H9 (cell line): ENCODE measurements around the gene GLT6D1. TPM values are rescaled to one million over a fixed set of nuclear protein-coding genes. Genes with fewer than 3 reads are reported as not detected.

ENCODE experiments used
- DNase-seq: peaks from one replicate; pipeline ENCODE4 v3.0.0-alpha.2; 2017
- H2AFZ ChIP-seq: one replicate; pipeline ENCODE4 v1.6.1; 2013; ENCODE audit warnings: mild to moderate bottlenecking, low read length, control low read depth, moderate library complexity
- H2AK5ac ChIP-seq: 2 replicates; pipeline ENCODE4 v1.6.1; 2013; ENCODE audit warnings: low read length, control low read depth, mixed read lengths; ENCODE audit not compliant: insufficient read length
- H2BK120ac ChIP-seq: one replicate; pipeline ENCODE4 v1.6.1; 2013; ENCODE audit warnings: low read depth, mild to moderate bottlenecking, low read length, control low read depth, inconsistent platforms; ENCODE audit not compliant: poor library complexity, severe bottlenecking
- H2BK12ac ChIP-seq: 2 replicates; pipeline ENCODE4 v1.6.1; 2013; ENCODE audit warnings: low read length, control low read depth, mixed read lengths, low read depth; ENCODE audit not compliant: insufficient read length
- H2BK15ac ChIP-seq: 2 replicates; pipeline ENCODE4 v1.6.1; 2013; ENCODE audit warnings: low read depth, low read length, control low read depth
- H2BK20ac ChIP-seq: one replicate; pipeline ENCODE4 v1.6.1; 2013; ENCODE audit warnings: low read depth, mild to moderate bottlenecking, low read length, control low read depth, inconsistent platforms; ENCODE audit not compliant: poor library complexity, severe bottlenecking
- H2BK5ac ChIP-seq: 2 replicates; pipeline ENCODE4 v1.6.1; 2013; ENCODE audit warnings: low read length, control low read depth, mixed read lengths; ENCODE audit not compliant: insufficient read length
- H3K14ac ChIP-seq: 2 replicates; pipeline ENCODE4 v1.6.1; 2013; ENCODE audit warnings: low read length, control low read depth; ENCODE audit not compliant: insufficient read depth
- H3K18ac ChIP-seq: 2 replicates; pipeline ENCODE4 v1.6.1; 2013; ENCODE audit warnings: low read depth, mild to moderate bottlenecking, mixed read lengths, low read length, control low read depth; ENCODE audit not compliant: insufficient read length
- H3K23ac ChIP-seq: 2 replicates; pipeline ENCODE4 v1.6.1; 2013; ENCODE audit warnings: low read length, control low read depth, mixed read lengths, low read depth; ENCODE audit not compliant: insufficient read length
- H3K23me2 ChIP-seq: 2 replicates; pipeline ENCODE4 v1.6.1; 2013; ENCODE audit warnings: low read depth, mild to moderate bottlenecking, mixed read lengths, low read length, control low read depth; ENCODE audit not compliant: insufficient read length, poor library complexity, severe bottlenecking
- H3K27ac ChIP-seq: 2 replicates; pipeline ENCODE4 v1.5.1; 2013; ENCODE audit warnings: low read length, control low read depth, mixed read lengths, low read depth; ENCODE audit not compliant: insufficient read length
- H3K27me3 ChIP-seq: 2 replicates; pipeline ENCODE4 v1.6.1; 2013; ENCODE audit warnings: low read length, control low read depth, inconsistent platforms; ENCODE audit not compliant: insufficient read depth
- H3K4ac ChIP-seq: 2 replicates; pipeline ENCODE4 v1.6.1; 2013; ENCODE audit warnings: low read depth, mild to moderate bottlenecking, control low read depth, inconsistent platforms, low read length, moderate library complexity
- H3K4me1 ChIP-seq: 2 replicates; pipeline ENCODE4 v1.6.1; 2013; ENCODE audit warnings: low read length, control low read depth, inconsistent platforms; ENCODE audit not compliant: insufficient read depth
- H3K4me2 ChIP-seq: 2 replicates; pipeline ENCODE4 v1.6.1; 2013; ENCODE audit warnings: low read length, control low read depth, mixed read lengths; ENCODE audit not compliant: insufficient read length, insufficient read depth
- H3K56ac ChIP-seq: 2 replicates; pipeline ENCODE4 v1.6.1; 2013; ENCODE audit warnings: low read depth, mild to moderate bottlenecking, mixed read lengths, low read length, control low read depth; ENCODE audit not compliant: insufficient read length
- H3K79me1 ChIP-seq: 2 replicates; pipeline ENCODE4 v1.6.1; 2013; ENCODE audit warnings: low read depth, mild to moderate bottlenecking, moderate library complexity, low read length, control low read depth, inconsistent platforms; ENCODE audit not compliant: insufficient read depth, poor library complexity, severe bottlenecking
- H3K79me2 ChIP-seq: 2 replicates; pipeline ENCODE4 v1.6.1; 2013; ENCODE audit warnings: low read length, control low read depth, inconsistent platforms; ENCODE audit not compliant: insufficient read depth
- H3K9ac ChIP-seq: 2 replicates; pipeline ENCODE4 v1.6.1; 2013; ENCODE audit warnings: low read length, control low read depth, mixed read lengths; ENCODE audit not compliant: insufficient read length; ENCODE audit errors: extremely low read depth
- H3K9me3 ChIP-seq: one replicate; pipeline ENCODE4 v1.6.1; 2013; ENCODE audit warnings: low read depth, low read length, inconsistent platforms; ENCODE audit not compliant: control insufficient read depth
- H3T11ph ChIP-seq: one replicate; pipeline ENCODE4 v1.6.1; 2013; ENCODE audit warnings: mild to moderate bottlenecking, low read length, control low read depth, inconsistent platforms
- H4K20me1 ChIP-seq: one replicate; pipeline ENCODE4 v1.6.1; 2013; ENCODE audit not compliant: control insufficient read depth, insufficient read length, insufficient read depth
- H4K5ac ChIP-seq: 2 replicates; pipeline ENCODE4 v1.6.1; 2013; ENCODE audit warnings: low read depth, mild to moderate bottlenecking, mixed read lengths, low read length, control low read depth; ENCODE audit not compliant: insufficient read length
- H4K8ac ChIP-seq: replicated peaks from 2 replicates; pipeline ENCODE4 v1.6.1; 2013; ENCODE audit warnings: low read length, control low read depth, mixed read lengths, low read depth; ENCODE audit not compliant: insufficient read length
- H4K91ac ChIP-seq: 2 replicates; pipeline ENCODE4 v1.6.1; 2013; ENCODE audit warnings: low read depth, mild to moderate bottlenecking, moderate library complexity, mixed read lengths, low read length, control low read depth; ENCODE audit not compliant: insufficient read length
- H3K27ac Mint-ChIP-seq, 3 experiments: 2 replicates in 2 of 3; 3 replicates in 1 of 3; pipeline ENCODE4 v1.8.0; 2020 to 2021; ENCODE audit warnings: mixed read lengths in 3 of 3, mild to moderate bottlenecking in 1 of 3, moderate library complexity in 1 of 3
- H3K27me3 Mint-ChIP-seq: 2 replicates; pipeline ENCODE4 v1.8.0; 2021; ENCODE audit warnings: low read depth, mild to moderate bottlenecking, moderate library complexity, mixed read lengths
- H3K36me3 Mint-ChIP-seq, 3 experiments: 2 replicates in 2 of 3; 3 replicates in 1 of 3; pipeline ENCODE4 v1.8.0; 2020 to 2021; ENCODE audit warnings: low read depth in 3 of 3, mixed read lengths in 3 of 3; ENCODE audit not compliant: insufficient read depth in 1 of 3
- H3K4me1 Mint-ChIP-seq, 2 experiments: 2 replicates each; pipeline ENCODE4 v1.8.0; 2020; ENCODE audit warnings: mixed read lengths in 2 of 2
- H3K4me3 Mint-ChIP-seq, 2 experiments: 2 replicates in 1 of 2; 3 replicates in 1 of 2; pipeline ENCODE4 v1.8.0; 2020 to 2021; ENCODE audit warnings: mild to moderate bottlenecking in 2 of 2, mixed read lengths in 2 of 2, moderate library complexity in 1 of 2
- H3K9me3 Mint-ChIP-seq, 2 experiments: 2 replicates in 1 of 2; 3 replicates in 1 of 2; pipeline ENCODE4 v1.8.0; 2020; ENCODE audit warnings: mild to moderate bottlenecking in 2 of 2, mixed read lengths in 2 of 2, moderate library complexity in 1 of 2
- CTCF ChIP-seq: fragments of 200-600 bp; sonication (generic); conservative IDR thresholded peaks from 3 replicates; pipeline ENCODE4 v1.8.0; 2021; ENCODE audit warnings: antibody characterized with exemption, mild to moderate bottlenecking
- WGBS: extraction: QIAGEN DNeasy Blood & Tissue Kit; methylation state at CpG from one replicate; pipeline ENCODE4 v1.1.7; 2013; ENCODE audit warnings: missing lambda C conversion rate, low lambda C conversion rate, mixed read lengths; ENCODE audit not compliant: insufficient read length; ENCODE audit errors: extremely low coverage; 5-methylcytosine and 5-hydroxymethylcytosine counted together
- total RNA-seq: library from RNA; stranded (reverse); gene quantifications from 2 replicates; pipeline ENCODE4 v1.2.1, GENCODE V29; 2021

The GLT6D1 gene
- total RNA-seq, 1 experiment from 2014 or later, result not detected

- H3K36me3 Mint-ChIP-seq, result no peaks in the 10 kb centered on the region
- Histone ChIP-seq H2BK12ac (no peak overlapping the region), H3K9ac (no peak overlapping the region), H3K79me2 (no peaks in the 10 kb centered on the region), H3K27me3 (no peaks in the 10 kb centered on the region), H3K56ac (no peak overlapping the region), H3K27ac (no peak overlapping the region), H4K5ac (no peak overlapping the region), H4K8ac (no peak overlapping the region), H3K4me1 (no peaks in the 10 kb centered on the region), H3K18ac (no peak overlapping the region), H2AK5ac (no peak overlapping the region), H2BK20ac (no peak overlapping the region), H3K4me2 (no peak overlapping the region), H2AFZ (no peak overlapping the region), H4K91ac (no peak overlapping the region), H4K20me1 (no peaks in the 10 kb centered on the region), H2BK15ac (no peak overlapping the region), H3K23ac (no peak overlapping the region), H3K4ac (no peak overlapping the region), H3K23me2 (no peaks in the 10 kb centered on the region), H2BK120ac (no peak overlapping the region), H2BK5ac (no peak overlapping the region), H3K79me1 (no peaks in the 10 kb centered on the region), H3T11ph (no peak overlapping the region), H3K9me3 (no peaks in the 10 kb centered on the region), H3K14ac (no peak overlapping the region)
- H3K4me1 Mint-ChIP-seq, result no peaks in the 10 kb centered on the region
- no CpG with 5 or more reads among the region's 9 CpGs for WGBS
- no peak overlapping the region for H3K4me3 Mint-ChIP-seq
- no peak for DNase-seq
- no peaks in the 10 kb centered on the region; the same call in 1 of the 2 replicates for H3K27me3 Mint-ChIP-seq
- no peak for TF ChIP-seq CTCF
- no peaks in the 10 kb centered on the region; a peak in 1 of 5 replicates for H3K9me3 Mint-ChIP-seq
- H3K27ac Mint-ChIP-seq, result no peak overlapping the region
Observed at GRCh38 chr9:135588371-135588770, 51.0 kb downstream of the GLT6D1 start.
